Measurements from ENCODE around the gene SETBP1. TPM values are rescaled to one million over a fixed set of nuclear protein-coding genes. Genes with fewer than 3 reads are reported as not detected.

Gene SETBP1
- total RNA-seq = 3.5 and 8.7 TPM in 2 replicates

DNA sequence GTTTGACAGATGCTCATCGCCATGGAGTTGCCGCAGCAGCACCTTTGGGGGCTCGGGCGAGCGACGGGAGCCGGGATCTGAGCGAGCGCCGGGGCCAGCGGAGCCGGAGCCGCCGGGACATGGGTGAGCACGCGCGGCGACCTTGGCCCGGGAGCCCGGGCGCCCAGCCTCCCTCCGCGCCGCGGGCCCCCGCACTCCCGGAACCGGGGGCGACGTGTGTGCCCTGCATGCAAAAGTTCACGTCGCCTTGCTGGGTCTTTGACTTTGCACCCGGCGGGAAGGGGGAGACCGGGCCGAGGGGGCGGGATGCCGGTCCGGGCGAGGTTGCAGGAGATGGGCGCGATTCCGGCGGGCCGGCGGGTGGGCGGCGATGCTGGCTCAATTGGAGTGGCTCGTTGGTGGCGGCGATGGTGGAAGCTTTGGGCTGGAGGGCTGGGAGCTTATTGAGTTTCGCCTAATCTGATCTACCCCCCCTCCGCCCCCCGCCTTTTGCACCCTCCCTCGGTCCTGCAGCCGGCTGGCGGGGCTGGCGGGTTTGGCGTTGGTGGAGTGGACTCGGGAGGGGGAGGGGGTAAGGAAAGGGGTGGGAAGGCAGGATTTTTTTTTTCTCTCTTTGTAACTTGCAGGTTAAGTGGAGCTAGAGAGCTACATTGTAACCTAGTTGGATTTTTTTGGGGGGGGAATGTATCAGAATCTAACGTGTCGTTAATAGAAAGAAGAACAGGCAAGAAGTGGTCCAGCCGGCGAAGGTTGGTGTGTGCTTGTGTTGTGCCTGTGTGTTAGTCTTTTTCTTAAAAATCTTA, at the start of gene SETBP1:
Gene SETBP1, plus strand, starts transcription at position 616 of the 803 bp plus-strand sequence. CDS start 20,459 bp downstream, outside the sequence.

All from pericardium fibroblast (primary cell).